GM18867 (cell line): ENCODE results near the gene FBXL3.
"Not testable (repeated sequence)": the region's sequence is repeated elsewhere in the genome, so short reads cannot be mapped to it uniquely, and the experiment has no call there.

Source experiments
- ATAC-seq: cut with Tn5 transposase; IDR thresholded peaks from one replicate; pipeline ENCODE4 v1.9.1; 2021; ENCODE audit warnings: mild to moderate bottlenecking, moderate library complexity; ENCODE audit not compliant: unreplicated experiment

FBXL3 gene

GRCh38 chr13:77028202-77028601 lies 1.2 kb upstream of the FBXL3 start:
- no peak for ATAC-seq

DNA sequence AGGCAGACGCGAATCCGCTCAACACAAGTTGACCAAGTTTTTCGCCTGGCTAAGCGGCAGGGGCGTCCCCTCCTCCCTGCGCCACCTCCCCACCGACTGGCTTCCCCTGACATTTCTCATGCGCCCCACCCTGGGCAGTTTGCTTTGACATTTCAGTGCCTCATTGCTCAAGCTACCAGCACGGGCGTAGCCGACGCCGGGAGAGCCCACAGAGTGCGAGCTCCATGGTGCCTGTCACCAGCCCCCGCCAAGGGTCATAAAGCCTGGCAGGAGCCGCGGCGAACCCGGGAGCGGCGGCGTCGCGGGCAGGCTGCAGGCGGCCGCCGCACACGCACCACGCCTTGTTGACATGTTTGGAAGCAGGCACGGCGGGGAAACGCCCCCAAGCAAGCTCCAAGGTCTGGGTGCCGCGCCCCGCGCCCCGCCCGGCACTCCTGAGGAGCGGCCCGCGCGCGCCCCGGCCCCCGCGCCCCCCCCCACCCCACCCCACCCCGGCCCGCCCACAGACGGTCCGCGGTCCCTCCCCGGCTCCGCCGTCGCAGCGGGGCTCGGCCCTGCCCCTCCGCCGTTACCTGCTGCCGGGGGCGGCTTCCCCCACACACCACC lies 601 bp downstream of the FBXL3 start:
- peak; percentile 63 for ATAC-seq

DNA sequence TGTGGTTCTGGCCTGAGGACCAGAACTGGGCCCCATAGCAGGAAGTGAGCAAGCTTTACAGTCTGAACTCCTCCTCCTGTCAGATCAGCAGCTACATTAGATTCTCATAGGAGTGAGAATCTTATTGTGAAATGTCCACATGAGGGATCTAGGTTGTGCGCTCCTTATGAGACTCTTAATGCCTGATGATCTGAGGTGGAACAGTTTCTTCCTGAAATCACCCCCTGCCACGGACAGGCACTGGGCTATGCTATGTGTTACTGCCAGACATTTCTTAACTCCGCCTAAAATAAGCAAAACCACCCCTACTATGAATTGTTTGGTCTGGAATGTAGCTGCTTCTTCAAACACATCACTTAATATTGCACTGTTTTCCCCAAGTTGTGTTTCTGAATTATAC lies 4.6 kb downstream of the FBXL3 start:
- ATAC-seq = no peak

DNA sequence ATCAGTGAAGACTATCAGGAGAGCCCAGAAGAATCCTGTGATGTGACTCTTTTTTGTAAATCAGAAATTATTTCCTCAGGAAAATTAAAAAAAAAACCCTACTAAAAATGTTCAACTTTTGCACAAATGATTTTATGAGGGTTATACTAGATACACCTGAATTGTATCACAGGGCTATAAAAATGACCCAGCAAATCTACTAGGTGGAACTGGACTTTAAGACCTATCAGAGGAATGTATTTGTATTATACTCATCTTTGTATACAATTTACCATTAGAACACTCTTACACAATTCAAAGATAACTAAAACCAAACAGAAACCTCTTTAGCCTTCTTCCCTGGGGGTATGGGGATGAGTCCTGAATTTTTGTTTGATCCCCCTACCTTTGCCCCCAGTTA lies 7.2 kb downstream of the FBXL3 start:
- ATAC-seq = no peak

DNA sequence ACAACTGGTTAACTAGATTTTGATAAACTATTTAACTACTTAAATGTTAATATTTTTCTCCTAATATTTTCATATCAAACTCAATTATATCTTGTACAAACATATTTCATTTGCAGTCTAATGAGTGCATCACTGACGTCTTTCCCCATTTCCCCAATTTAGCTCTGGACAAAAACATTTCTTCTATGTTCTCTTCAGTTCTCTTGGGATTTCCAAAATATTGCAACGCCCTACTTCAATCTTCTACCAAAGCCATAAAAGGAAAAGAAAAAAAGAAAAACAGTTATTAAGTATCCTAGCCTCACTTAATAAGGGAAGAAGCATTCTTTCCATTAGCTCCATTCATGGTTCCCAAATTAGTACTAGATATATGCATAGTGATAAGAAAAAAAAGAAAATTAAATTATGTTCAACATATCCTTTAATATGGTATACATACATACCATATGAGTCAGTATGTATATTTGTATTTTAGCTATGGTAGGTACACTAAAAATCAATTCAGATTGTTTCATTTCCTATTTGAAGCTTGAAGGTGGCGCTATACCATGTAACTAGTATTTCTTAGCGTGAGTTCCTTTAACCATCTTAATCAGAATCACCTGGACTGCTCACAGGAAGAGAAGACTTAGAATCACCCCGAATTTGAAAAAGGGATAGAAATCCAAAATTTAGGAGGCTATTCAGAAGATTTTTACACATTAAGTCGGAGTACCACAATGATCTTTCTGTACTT lies 9.9 kb downstream of the FBXL3 start:
- no peak for ATAC-seq

DNA sequence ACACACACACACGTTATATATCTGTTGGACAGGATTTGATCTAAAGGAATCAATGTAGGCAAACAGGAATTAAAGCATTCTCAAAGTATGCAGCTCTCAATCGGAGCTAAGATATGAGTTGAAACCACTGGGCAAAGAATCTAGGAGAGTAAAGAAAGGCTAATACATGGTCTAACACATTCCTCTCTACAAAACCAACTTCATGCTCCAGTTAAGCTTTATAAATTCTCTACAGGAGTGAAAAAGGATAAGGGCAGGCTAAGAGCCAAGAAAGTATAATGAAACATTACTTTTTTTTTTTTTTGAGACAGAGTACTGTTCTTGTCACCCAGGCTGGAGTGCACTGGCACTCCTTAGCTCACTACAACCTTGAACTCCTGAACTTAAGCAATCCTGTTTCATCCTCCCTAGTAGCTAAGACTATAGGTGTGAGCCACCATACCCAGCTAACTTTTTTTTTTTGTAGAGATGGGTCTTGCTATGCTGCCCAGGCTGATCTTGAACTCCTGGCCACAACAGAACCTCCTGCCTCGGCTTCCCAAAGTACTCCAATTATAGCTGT lies 10.6 kb downstream of the FBXL3 start:
- no peak for ATAC-seq

DNA sequence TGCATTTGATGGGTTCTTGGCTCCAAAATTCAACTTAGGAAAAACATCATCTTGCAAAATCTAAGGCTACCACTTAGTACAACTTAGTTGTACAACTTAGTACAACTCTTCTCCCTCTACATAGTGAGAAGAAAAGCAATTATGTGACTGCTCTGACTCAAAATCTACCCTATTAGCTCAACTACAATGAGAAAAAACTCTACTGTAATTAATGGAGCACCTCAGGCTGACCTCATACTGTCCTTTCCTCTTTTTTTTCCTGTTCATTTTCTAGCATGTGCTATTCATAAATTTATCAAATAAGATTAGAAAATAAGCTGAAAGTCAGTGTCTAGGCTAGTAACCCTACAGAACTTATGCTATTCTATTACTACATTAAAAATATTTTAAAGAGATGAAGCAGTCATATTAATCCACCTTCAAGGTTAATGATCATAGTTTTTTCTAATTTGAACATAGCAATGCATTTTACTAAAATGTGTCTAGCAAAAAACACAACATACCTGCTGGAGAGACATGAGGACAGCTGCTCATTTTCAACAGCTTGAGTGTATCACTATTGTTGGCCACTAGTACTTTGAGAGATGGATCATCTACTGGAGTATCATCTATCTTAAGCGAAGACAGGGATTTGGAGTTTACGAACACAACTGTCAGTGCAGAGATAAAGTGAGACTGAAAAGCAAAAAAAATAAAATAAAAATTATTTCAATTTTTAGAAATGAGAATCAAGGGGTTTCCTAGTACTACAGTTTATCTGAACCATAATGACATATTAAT lies 11.9 kb downstream of the FBXL3 start:
- ATAC-seq = no peak

- no peak for ATAC-seq
Observed at GRCh38 chr13:77013853-77014542, 13.0 kb downstream of the FBXL3 start.

DNA sequence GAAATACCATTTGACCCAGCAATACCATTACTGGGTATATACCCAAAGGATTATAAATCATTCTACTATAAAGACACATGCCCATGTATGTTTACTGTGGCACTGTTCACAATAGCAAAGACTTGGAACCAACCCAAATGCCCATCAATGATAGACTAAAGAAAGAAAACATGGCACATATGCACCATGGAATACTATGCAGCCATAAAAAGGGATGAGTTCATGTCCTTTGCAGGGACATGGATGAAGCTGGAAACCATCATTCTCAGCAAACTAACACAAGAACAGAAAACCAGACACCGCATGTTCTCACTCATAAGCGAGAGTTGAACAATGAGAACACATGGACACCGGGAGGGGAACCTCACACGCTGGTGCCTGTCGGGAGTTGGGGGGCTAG lies 17.2 kb downstream of the FBXL3 start:
- ATAC-seq = not testable (repeated sequence)

GRCh38 chr13:77009011-77009410 lies 17.9 kb downstream of the FBXL3 start:
- ATAC-seq = peak; percentile 68

DNA sequence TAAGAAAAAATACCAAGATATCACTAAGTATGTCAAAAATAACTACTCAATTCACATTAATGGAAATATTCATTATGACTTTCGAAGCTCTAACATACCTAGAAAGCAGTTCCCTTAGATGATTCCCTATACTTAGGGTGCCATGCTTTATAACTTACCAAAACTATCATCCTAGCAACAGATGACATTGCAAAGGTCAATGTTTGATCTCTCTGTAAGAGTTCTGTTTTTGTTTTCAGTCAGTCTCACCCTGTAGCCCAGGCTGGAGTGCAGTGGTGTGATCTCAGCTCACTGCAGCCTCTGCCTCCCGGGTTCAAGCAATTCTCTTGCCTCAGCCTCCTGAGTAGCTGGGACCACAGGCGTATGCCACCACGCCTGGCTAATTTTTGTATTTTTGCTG lies 18.6 kb downstream of the FBXL3 start:
- peak; percentile 59 for ATAC-seq

DNA sequence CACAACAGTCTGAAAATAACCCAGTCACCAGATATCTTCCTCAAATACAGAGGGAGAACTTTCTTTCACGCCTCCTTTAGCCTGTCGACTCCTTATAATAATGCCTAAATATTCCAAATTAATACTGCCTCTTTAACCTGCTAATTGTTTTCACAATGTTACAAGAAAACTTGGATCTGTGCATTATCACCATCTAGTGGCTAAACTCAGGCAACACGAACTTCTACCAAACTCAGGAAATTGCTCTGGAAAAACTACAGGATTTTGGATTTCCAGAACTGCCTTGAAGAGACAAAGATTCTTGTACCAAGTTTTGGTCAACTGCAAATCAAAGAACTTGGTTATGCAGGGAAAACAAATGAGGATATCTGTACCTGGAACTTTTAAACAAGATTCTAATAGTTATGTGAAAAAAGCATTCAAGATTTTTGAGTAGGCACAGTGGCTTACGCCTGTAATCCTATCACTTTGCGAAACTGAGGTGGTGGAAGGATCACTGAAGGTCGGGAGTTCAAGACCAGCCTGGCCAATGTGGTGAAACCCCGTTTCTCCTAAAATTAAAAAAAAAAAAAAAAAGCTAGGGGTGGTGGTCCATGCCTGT lies 24.3 kb downstream of the FBXL3 start:
- no peak for ATAC-seq

- ATAC-seq = no peak
Observed at GRCh38 chr13:77001963-77002587, 24.9 kb downstream of the FBXL3 start.

GRCh38 chr13:77001540-77001939 lies 25.4 kb downstream of the FBXL3 start:
- ATAC-seq = no peak

- no peak for ATAC-seq
Observed at GRCh38 chr13:77000475-77000874, 26.5 kb downstream of the FBXL3 start.

GRCh38 chr13:76994281-76994680 lies 32.7 kb downstream of the FBXL3 start:
- ATAC-seq = no peak

DNA sequence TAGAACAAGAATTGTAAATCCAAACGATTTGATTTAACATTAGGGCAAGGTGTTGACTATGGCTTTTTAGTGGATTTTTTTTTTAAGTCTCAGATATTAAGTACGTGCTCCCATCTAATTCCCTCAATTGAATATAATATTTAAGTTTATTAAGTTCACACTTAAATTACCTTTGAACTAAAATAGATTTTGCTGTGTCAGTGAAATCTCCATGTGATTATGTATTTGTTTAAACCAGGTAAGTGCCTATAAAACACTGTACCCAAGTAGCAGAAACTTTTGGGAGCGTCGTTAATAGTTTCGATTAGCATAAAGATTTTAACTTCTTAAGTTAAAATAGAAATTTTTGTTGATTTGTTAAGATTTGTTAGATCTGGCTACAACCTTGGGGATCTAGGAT lies 33.5 kb downstream of the FBXL3 start:
- no peak for ATAC-seq

DNA sequence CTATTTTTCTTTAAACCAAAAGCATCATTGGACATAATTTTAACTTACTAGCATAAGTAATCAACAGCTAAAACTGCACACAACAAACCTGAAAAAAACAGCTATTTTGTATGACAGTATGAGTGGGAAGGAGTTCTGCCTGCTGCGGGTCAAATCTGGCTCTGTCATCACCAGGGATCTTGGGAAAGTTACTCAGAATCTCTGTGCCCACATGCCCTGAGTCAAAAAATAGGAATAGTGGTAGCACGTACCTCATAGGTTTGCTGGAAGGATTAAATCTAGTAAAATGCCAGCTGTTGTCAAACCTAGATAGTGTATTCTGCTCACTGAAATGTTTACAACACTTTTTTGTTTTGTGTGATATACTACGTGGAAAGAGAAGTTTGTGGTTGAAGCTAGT lies 33.9 kb downstream of the FBXL3 start:
- ATAC-seq = no peak

DNA sequence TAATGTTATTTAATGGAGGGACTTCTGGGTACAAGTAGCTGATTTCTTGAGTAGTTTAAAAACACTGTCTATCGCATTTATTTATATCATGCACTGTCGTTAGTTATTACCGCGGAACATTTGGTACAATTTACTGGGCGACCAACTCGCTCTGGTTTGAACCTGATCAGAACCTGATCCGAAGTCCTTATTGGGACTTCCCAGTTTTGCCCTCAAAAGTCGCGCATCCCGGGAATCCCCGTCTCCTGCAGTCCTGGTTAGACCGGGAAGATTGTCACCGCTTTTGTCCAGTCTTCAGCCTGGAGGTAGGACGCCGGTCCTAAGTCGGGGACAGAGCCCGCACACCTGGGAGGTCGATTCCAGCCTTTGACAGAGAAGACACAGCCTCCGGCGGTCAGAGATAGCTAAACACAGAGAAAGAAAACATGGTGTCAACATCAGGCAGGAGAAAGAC lies 34.4 kb downstream of the FBXL3 start:
- no peak for ATAC-seq
